ENCODE data around the gene TMEM272. TPM values are rescaled to one million over a fixed set of nuclear protein-coding genes. Genes with fewer than 3 reads are reported as not detected.

TMEM272 gene
- total and polyA plus RNA-seq, 2 experiments from 2014 or later, result not detected

GRCh38 chr13:51770160-51770559 is 74.8 kb downstream of the TMEM272 start:
- H3F3A ChIP-seq (ENCODE audit: insufficient read depth), result peaks cover 15% of the 10 kb centered on the region
- DNase-seq, result no peak
- H3K9me3 ChIP-seq (ENCODE audit: low read depth), result no peaks in the 10 kb centered on the region
- no peak overlapping the region for H3K4me2 ChIP-seq (ENCODE audit: unreplicated experiment)
- H3K27me3 ChIP-seq (replicated peaks; ENCODE audit: insufficient read depth), result no peaks in the 10 kb centered on the region
- no peaks in the 10 kb centered on the region for H4K20me1 ChIP-seq (ENCODE audit: insufficient read depth)
- no peak overlapping the region for H2AFZ ChIP-seq
- no peaks in the 10 kb centered on the region for H3K9me2 ChIP-seq (ENCODE audit: insufficient read depth)
- in situ Hi-C loops (cut with MboI), result no loop called here
- 0 out of 2 replicates have a peak, but pooled peaks cover 11% of the 10 kb centered on the region for H3K36me3 ChIP-seq (ENCODE audit: low read depth)
- H3K79me2 ChIP-seq (ENCODE audit: insufficient read depth), result no peaks in the 10 kb centered on the region
- WGBS, 2 experiments (ENCODE audit: low coverage in 1 of 2, low lambda C conversion rate in 2 of 2, missing lambda C conversion rate in 2 of 2), result 71 to 77% methylated on average over 6 of the region's 6 CpGs
- H3K9ac ChIP-seq, result no peak overlapping the region
- TF ChIP-seq EZH2 (IDR thresholded peaks at IDR 0.05; ENCODE audit: insufficient read depth, poor library complexity, severe bottlenecking) (no peak), EZH2phosphoT487 (IDR thresholded peaks at IDR 0.05; ENCODE audit: insufficient read depth, low read depth) (no peak)
- peaks cover 3% of the 10 kb centered on the region for H3K4me1 ChIP-seq (ENCODE audit: insufficient read depth)
- no peak overlapping the region for H3K27ac ChIP-seq
- no peak overlapping the region for H3K4me3 ChIP-seq

- Histone ChIP-seq H3K9ac (no peak overlapping the region), H3K4me2 (ENCODE audit: unreplicated experiment) (no peak overlapping the region), H4K20me1 (ENCODE audit: insufficient read depth) (no peaks in the 10 kb centered on the region), H3K27me3 (replicated peaks; ENCODE audit: insufficient read depth) (no peaks in the 10 kb centered on the region), H3K79me2 (ENCODE audit: insufficient read depth) (no peaks in the 10 kb centered on the region), H3K4me3 (no peak overlapping the region), H3K27ac (no peak overlapping the region), H3F3A (ENCODE audit: insufficient read depth) (peaks cover 20% of the 10 kb centered on the region), H2AFZ (no peak overlapping the region), H3K9me3 (ENCODE audit: low read depth) (no peaks in the 10 kb centered on the region), H3K9me2 (ENCODE audit: insufficient read depth) (no peaks in the 10 kb centered on the region), H3K36me3 (ENCODE audit: low read depth) (0 out of 2 replicates have a peak, but pooled peaks cover 11% of the 10 kb centered on the region), H3K4me1 (ENCODE audit: insufficient read depth) (peaks cover 9% of the 10 kb centered on the region)
- TF ChIP-seq EZH2 (IDR thresholded peaks at IDR 0.05; ENCODE audit: insufficient read depth, poor library complexity, severe bottlenecking), result no peak
- no peak for TF ChIP-seq EZH2phosphoT487 (IDR thresholded peaks at IDR 0.05; ENCODE audit: insufficient read depth, low read depth)
- no peak for DNase-seq
- 26 to 28% methylated on average over 11 of the region's 11 CpGs for WGBS, 2 experiments (ENCODE audit: low coverage in 1 of 2, low lambda C conversion rate in 2 of 2, missing lambda C conversion rate in 2 of 2)
- in situ Hi-C loops (cut with MboI), result no loop called here
These were observed 75.4 kb downstream of the TMEM272 start for GRCh38 chr13:51769455-51770127.

- H4K20me1 ChIP-seq (ENCODE audit: insufficient read depth), result no peaks in the 10 kb centered on the region
- H3K4me1 ChIP-seq (ENCODE audit: insufficient read depth), result peaks cover 15% of the 10 kb centered on the region
- 0 out of 2 replicates have a peak, but pooled peaks cover 11% of the 10 kb centered on the region for H3K36me3 ChIP-seq (ENCODE audit: low read depth)
- no peaks in the 10 kb centered on the region for H3K27me3 ChIP-seq (replicated peaks; ENCODE audit: insufficient read depth)
- no peaks in the 10 kb centered on the region for H3K9me3 ChIP-seq (ENCODE audit: low read depth)
- in situ Hi-C loops (cut with MboI), result no loop called here
- 91% methylated on average over 19 of the region's 19 CpGs for WGBS, 2 experiments (ENCODE audit: low coverage in 1 of 2, low lambda C conversion rate in 2 of 2, missing lambda C conversion rate in 2 of 2)
- no peak for TF ChIP-seq EZH2 (IDR thresholded peaks at IDR 0.05; ENCODE audit: insufficient read depth, poor library complexity, severe bottlenecking)
- no peak for TF ChIP-seq EZH2phosphoT487 (IDR thresholded peaks at IDR 0.05; ENCODE audit: insufficient read depth, low read depth)
- no peak overlapping the region for H3K4me3 ChIP-seq
- no peak for DNase-seq
- H3K79me2 ChIP-seq (ENCODE audit: insufficient read depth), result no peaks in the 10 kb centered on the region
- no peak overlapping the region for H3K9ac ChIP-seq
- H2AFZ ChIP-seq, result no peak overlapping the region
- no peaks in the 10 kb centered on the region for H3K9me2 ChIP-seq (ENCODE audit: insufficient read depth)
- no peak overlapping the region for H3K27ac ChIP-seq
- H3F3A ChIP-seq (ENCODE audit: insufficient read depth), result peaks cover 26% of the 10 kb centered on the region
- H3K4me2 ChIP-seq (ENCODE audit: unreplicated experiment), result no peak overlapping the region
These were observed 76.0 kb downstream of the TMEM272 start for GRCh38 chr13:51768976-51769375.

DNA sequence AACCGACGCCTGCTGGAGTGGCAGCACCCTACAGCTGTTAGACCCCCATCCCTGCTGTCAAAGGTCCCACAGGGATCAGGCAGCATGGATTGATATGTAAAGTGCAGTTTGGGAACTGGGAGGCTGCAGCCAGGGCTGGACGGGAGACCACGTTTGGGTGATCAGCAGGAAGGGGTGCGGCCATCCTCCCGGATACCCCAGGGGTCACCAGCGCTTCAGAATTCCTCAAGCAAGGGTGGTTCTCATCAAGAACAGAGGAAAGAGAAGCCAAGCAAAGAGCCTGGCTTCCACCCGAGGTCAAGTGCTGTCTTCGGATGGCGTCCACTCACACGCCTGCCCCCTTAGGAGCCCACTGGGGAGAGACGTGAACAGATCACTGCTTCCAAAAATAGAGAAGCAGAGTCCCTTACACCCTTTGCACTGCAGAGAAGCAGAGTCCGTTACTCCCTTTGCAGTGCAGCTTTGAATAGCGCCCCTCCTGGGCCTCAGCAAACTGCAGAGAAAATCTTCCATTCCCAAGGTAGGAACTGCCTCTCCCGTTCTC is 76.5 kb downstream of the TMEM272 start:
- peaks cover 31% of the 10 kb centered on the region for H3F3A ChIP-seq (ENCODE audit: insufficient read depth)
- no peak overlapping the region for H3K27ac ChIP-seq
- no peak overlapping the region for H2AFZ ChIP-seq
- H3K27me3 ChIP-seq (replicated peaks; ENCODE audit: insufficient read depth), result no peaks in the 10 kb centered on the region
- no peak overlapping the region for H3K9ac ChIP-seq
- H3K4me2 ChIP-seq (ENCODE audit: unreplicated experiment), result no peak overlapping the region
- no peaks in the 10 kb centered on the region for H4K20me1 ChIP-seq (ENCODE audit: insufficient read depth)
- TF ChIP-seq EZH2 (IDR thresholded peaks at IDR 0.05; ENCODE audit: insufficient read depth, poor library complexity, severe bottlenecking), result no peak
- TF ChIP-seq EZH2phosphoT487 (IDR thresholded peaks at IDR 0.05; ENCODE audit: insufficient read depth, low read depth), result no peak
- in situ Hi-C loops (cut with MboI), result no loop called here
- H3K4me3 ChIP-seq, result no peak overlapping the region
- WGBS, 2 experiments (ENCODE audit: low coverage in 1 of 2, low lambda C conversion rate in 2 of 2, missing lambda C conversion rate in 2 of 2), result 95 to 96% methylated on average over 15 of the region's 15 CpGs
- no peak for DNase-seq
- H3K9me2 ChIP-seq (ENCODE audit: insufficient read depth), result no peaks in the 10 kb centered on the region
- no peaks in the 10 kb centered on the region for H3K9me3 ChIP-seq (ENCODE audit: low read depth)
- no peaks in the 10 kb centered on the region for H3K79me2 ChIP-seq (ENCODE audit: insufficient read depth)
- H3K36me3 ChIP-seq (ENCODE audit: low read depth), result 0 out of 2 replicates have a peak, but pooled peaks cover 13% of the 10 kb centered on the region
- H3K4me1 ChIP-seq (ENCODE audit: insufficient read depth), result peaks cover 17% of the 10 kb centered on the region
